Natural killer cell treated with Interleukin-12 subunit alpha and Interleukin-12 subunit beta and Interleukin-15 and Interleukin-18, amount 100 ng/mL, for 72 hours (primary cell): ENCODE measurements around the gene SLCO1B3. TPM values are rescaled to one million over a fixed set of nuclear protein-coding genes. Genes with fewer than 3 reads are reported as not detected.

Experiments
- ATAC-seq, 2 donors: fragments of 150-1000 bp; cut with Tn5 transposase in 1 of 2; sonication (Bioruptor Pico), chemical (Tn5 transposase) in 1 of 2; 2 replicates each; pipeline ENCODE4 v1.10.0; 2021
- DNase-seq: peaks from one replicate; pipeline ENCODE4 v3.0.0; 2022; ENCODE audit warnings: low spot score
- H3K27ac Mint-ChIP-seq, 2 donors: 1 replicate in 1 of 2; 2 replicates in 1 of 2; pipeline ENCODE4 v1.8.0; 2022; ENCODE audit warnings: mixed read lengths in 2 of 2, mild to moderate bottlenecking in 1 of 2, moderate library complexity in 1 of 2
- H3K27me3 Mint-ChIP-seq, 2 donors: 1 replicate in 1 of 2; 2 replicates in 1 of 2; pipeline ENCODE4 v1.8.0; 2022; ENCODE audit warnings: mixed read lengths in 2 of 2
- H3K36me3 Mint-ChIP-seq: one replicate; pipeline ENCODE4 v1.8.0; 2022; ENCODE audit warnings: mixed read lengths
- H3K4me1 Mint-ChIP-seq, 2 donors: 1 replicate in 1 of 2; 2 replicates in 1 of 2; pipeline ENCODE4 v1.8.0; 2022; ENCODE audit warnings: low read depth in 2 of 2, mixed read lengths in 2 of 2, mild to moderate bottlenecking in 1 of 2
- H3K4me3 Mint-ChIP-seq: one replicate; pipeline ENCODE4 v1.8.0; 2022; ENCODE audit warnings: mixed read lengths
- H3K9me3 Mint-ChIP-seq: 2 replicates; pipeline ENCODE4 v1.8.0; 2022; ENCODE audit warnings: mixed read lengths
- total RNA-seq, 2 donors: library from RNA; stranded (reverse); gene quantifications; one replicate each; pipeline ENCODE4 v1.2.3, GENCODE V29; 2022

The SLCO1B3 gene
- total RNA-seq, 2 donors from 2014 or later, result not detected

GRCh38 chr12:20946732-20947131 is 136.2 kb downstream of the SLCO1B3 start:
- Mint-ChIP-seq H3K27me3 (no peaks in the 10 kb centered on the region), H3K9me3 (peaks cover 19% of the 10 kb centered on the region), H3K4me3 (no peak overlapping the region), H3K4me1 (no peaks in the 10 kb centered on the region), H3K27ac (no peak overlapping the region), H3K36me3 (no peaks in the 10 kb centered on the region)
- DNase-seq (no peak), ATAC-seq (no peak)

DNA sequence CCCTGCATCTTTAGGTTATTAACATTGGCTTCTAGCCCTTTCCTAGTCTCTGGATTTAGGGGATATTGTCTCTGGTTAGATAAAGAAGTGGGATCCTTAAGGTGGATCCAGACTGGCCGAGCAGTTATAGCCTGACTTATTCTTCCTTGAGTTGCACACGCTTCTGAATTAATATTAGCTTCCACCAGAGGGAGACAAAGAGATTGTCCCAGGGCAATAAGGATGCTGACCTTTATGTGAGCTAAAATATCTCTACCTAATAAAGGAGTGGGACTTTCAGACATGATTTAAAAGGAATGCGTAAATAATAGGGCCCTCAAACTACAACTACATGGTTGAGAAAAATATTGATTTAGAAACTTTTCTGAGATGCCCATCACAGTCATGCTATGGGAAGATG is 139.7 kb downstream of the SLCO1B3 start:
- no peak for DNase-seq
- H3K4me3 Mint-ChIP-seq, result no peak overlapping the region

GRCh38 chr12:20963303-20963702 is 152.8 kb downstream of the SLCO1B3 start:
- Mint-ChIP-seq H3K36me3 (no peaks in the 10 kb centered on the region), H3K4me1 (no peaks in the 10 kb centered on the region), H3K9me3 (peaks cover 6% of the 10 kb centered on the region), H3K27ac (no peak overlapping the region), H3K4me3 (no peak overlapping the region), H3K27me3 (no peaks in the 10 kb centered on the region)
- DNase-seq (no peak), ATAC-seq (no peak)

More for the DNA sequence above, 139.7 kb downstream of the SLCO1B3 start:
- Mint-ChIP-seq H3K27me3 (no peaks in the 10 kb centered on the region), H3K27ac (no peak overlapping the region), H3K9me3 (peaks cover 23% of the 10 kb centered on the region), H3K4me1 (no peaks in the 10 kb centered on the region), H3K36me3 (peaks cover 6% of the 10 kb centered on the region)
- ATAC-seq, result no peak

DNA sequence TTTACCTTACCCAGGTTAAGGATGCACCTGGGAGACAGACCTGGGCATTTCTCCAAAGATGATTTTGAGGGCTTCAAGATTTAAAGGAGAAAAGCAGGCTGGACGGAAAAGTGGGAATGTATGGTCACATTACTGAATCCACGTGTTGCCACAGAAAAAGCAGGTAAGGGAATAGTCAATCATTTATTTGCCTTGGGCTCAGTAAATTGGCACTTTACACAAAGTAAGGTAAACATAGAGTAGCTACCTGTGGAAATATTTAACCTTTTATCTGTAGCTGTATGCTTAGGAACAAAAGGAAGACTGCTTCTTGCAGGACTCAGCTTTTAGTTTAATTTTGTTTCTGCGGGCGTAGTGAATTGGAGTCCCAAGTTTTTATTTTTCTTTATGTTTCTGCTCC is 153.3 kb downstream of the SLCO1B3 start:
- no peak overlapping the region for H3K4me3 Mint-ChIP-seq
- H3K36me3 Mint-ChIP-seq, result no peaks in the 10 kb centered on the region
- H3K4me1 Mint-ChIP-seq, result no peaks in the 10 kb centered on the region
- no peak overlapping the region for H3K27ac Mint-ChIP-seq
- ATAC-seq (no peak), DNase-seq (no peak)
- peaks cover 5% of the 10 kb centered on the region for H3K9me3 Mint-ChIP-seq
- no peaks in the 10 kb centered on the region for H3K27me3 Mint-ChIP-seq

Other genes with a start within 250 kb of the SLCO1B3 start
- not detected for gene SLCO1C1, start 115.4 kb upstream of the SLCO1B3 start, total RNA-seq